Loucy (cell line): ENCODE data around the gene SRRM4.

ENCODE experiments used
- CTCF ChIP-seq: fragments of 200-600 bp; sonication (generic); conservative IDR thresholded peaks from 2 replicates; pipeline ENCODE4 v1.5.1; 2014; ENCODE audit warnings: mild to moderate bottlenecking, antibody characterized with exemption, low read length
- EZH2phosphoT487 ChIP-seq: fragments of 200-600 bp; IDR thresholded peaks from 2 replicates; pipeline ENCODE4 v1.6.1; 2018; ENCODE audit warnings: antibody characterized with exemption, mild to moderate bottlenecking, moderate library complexity, borderline replicate concordance

- TF ChIP-seq CTCF (peak; percentile 80), EZH2phosphoT487 (no peak)
Measured at GRCh38 chr12:119115296-119115905, 134.1 kb downstream of the SRRM4 start.
